RCC 7860 (cell line): ENCODE results near the gene XPR1.
A peak's percentile ranks its signal among the peaks of the same experiment; 100 is the strongest.

Experiments
- DNase-seq: peaks from one replicate; pipeline ENCODE4 v3.0.0-alpha.2; 2015; ENCODE audit warnings: low spot score
- FAIRE-seq: peaks from 2 replicates; lab custom pipeline; 2012; peaks lifted over from hg19 to GRCh38; lab: Jason Lieb, UNC

Gene XPR1

GRCh38 chr1:180881806-180882509 lies 250.1 kb downstream of the XPR1 start:
- DNase-seq (peak; percentile 39), FAIRE-seq (no peak)

DNA sequence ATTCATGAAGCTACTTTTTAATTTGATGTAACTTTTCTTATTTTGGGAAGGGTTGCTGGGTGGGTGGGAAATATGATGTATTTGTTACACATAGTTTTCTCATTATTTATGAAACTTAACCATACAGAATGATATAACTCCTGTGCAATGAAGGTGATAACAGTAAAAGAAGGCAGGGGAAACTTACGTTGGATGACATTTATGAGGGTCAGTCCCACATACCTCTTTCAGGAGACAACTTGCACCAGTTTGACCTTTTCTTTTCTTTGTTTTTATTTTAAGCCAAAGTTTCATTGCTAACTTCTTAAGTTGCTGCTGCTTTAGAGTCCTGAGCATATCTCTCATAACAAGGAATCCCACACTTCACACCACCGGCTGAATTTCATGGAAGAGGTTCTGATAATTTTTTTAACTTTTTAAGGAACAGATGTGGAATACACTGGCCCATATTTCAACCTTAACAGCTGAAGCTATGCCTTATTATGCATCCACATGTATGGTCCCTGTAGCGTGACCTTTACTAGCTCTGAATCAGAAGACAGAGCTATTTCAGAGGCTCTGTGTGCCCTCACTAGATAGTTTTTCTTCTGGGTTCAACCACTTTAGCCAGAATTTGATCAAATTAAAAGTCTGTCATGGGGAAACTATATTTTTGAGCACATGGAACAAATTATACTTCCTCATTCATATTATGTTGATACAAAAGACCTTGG lies 252.9 kb downstream of the XPR1 start:
- DNase-seq (no peak), FAIRE-seq (no peak)

DNA sequence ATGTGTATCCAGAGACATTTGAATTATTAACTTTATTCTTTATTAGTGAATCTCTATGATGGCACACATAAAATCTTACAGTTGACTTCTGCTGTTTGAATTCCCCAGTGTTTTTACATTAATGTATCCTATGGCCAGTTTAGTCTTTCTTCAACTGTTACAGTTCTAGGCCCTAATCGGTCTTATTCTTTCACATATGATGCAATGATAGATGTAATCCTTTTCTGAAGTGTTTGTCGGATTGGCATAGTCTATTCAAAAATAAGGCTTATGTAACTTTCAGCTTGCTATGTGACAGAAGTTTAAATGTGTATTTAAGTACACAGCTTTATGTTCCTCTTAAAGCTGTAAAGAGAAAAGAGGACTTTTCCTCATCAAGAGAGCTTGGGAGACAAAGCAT lies 254.5 kb downstream of the XPR1 start:
- no peak for FAIRE-seq
- no peak for DNase-seq

- DNase-seq (no peak), FAIRE-seq (no peak)
Observed at GRCh38 chr1:180887841-180888240, 256.0 kb downstream of the XPR1 start.

- FAIRE-seq (no peak), DNase-seq (no peak)
Observed at GRCh38 chr1:180888870-180889269, 257.0 kb downstream of the XPR1 start.

GRCh38 chr1:180889325-180889724 lies 257.5 kb downstream of the XPR1 start:
- no peak for DNase-seq
- no peak for FAIRE-seq

DNA sequence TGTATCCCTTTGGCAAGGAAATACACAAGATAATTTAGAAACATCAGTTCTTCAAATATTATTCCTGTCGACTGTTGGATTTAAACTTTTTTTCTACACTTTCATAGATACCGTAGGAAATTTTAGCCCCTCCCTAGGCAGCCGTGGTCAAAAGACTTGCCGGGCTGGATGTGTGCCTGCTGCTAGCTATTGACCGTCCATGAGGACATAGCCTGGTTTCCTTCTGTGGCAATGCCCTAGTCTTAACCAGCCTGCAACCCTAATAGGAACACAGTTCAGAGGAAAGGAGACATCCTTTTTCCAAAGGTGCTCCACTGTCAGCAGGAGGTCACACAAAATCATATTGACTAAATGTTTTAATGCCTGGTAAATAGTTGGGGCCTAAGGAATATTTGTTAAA lies 260.4 kb downstream of the XPR1 start:
- FAIRE-seq (no peak), DNase-seq (no peak)

DNA sequence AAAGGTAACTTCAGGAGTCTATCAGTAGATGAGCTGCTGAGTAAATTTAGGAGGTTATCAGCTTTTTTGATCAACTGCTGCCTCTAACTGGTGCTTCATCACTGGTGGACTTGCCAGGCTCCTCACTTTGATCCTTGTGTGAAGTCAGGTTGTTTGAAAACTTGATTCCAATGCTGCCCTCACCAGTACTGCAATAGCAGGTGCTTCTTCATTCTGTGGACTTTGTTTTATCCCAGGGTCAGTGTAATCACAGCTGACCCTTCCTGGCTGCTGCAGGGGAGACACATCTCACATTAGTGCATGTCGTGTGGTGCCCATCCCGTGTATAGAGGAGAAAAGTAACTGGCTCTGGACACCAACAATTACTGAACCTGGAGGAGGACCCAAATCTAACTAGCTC lies 260.9 kb downstream of the XPR1 start:
- no peak for FAIRE-seq

GRCh38 chr1:180893614-180894013 lies 261.8 kb downstream of the XPR1 start:
- DNase-seq (no peak), FAIRE-seq (no peak)

More for the DNA sequence above, 260.9 kb downstream of the XPR1 start:
- DNase-seq: no peak

DNA sequence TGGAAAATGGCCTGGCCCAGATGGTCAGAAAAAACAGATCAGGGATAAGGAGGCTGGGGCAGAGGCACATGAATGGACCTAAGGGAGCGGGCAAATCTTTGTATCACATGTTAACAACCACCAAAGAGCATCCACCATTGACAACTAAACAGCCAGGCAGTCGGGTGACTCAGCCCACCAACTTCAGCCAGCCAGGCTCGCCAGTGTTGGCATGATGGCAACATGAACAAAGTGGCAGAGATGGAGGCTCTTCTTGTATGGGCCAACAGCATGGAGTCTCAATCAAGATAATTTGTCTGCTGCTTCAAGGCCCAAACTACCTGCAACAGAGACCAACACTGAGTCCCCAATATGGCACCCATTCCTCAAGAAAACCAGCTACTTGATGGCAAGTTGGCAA lies 264.3 kb downstream of the XPR1 start:
- no peak for FAIRE-seq

DNA sequence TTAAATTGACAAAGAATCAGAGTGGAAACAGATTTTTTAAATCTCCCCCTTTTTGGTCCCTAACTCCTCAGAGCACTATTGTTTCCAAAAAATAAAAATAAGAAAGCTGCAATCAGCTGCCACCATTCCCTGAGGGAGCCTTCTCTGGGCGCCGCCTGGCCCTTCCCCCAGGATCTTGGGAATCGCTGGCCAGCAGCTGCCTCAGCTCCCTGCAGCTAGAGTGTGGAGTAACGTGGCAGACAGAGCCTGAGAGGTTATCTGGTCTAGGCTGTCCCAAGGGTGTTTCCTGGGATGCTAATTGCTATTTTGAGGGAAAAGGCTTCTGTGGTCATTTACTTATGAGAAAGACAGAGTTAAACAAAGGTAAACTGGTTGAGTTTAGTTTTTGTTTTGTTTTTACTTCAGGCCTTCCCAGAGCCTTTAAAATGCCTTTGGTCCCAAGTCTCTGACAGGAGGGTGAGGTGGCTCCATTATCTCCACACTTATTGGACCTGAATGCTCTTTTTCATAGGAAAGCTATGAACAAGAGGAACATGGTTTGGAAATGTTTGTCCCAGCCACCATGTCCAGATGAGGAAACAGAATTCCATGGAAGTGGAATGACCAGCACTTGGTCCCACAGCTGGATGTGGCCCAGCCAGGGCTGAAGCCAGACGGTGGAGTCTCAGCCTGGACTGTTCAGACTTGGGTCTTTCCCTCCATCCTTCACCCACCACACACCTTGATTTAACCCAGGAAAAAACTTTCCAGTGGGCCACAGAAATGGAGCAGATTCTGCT lies 266.8 kb downstream of the XPR1 start:
- DNase-seq (no peak), FAIRE-seq (no peak)

More for the DNA sequence above, 264.3 kb downstream of the XPR1 start:
- no peak for DNase-seq

GRCh38 chr1:180899262-180899661 lies 267.4 kb downstream of the XPR1 start:
- DNase-seq (no peak), FAIRE-seq (no peak)

DNA sequence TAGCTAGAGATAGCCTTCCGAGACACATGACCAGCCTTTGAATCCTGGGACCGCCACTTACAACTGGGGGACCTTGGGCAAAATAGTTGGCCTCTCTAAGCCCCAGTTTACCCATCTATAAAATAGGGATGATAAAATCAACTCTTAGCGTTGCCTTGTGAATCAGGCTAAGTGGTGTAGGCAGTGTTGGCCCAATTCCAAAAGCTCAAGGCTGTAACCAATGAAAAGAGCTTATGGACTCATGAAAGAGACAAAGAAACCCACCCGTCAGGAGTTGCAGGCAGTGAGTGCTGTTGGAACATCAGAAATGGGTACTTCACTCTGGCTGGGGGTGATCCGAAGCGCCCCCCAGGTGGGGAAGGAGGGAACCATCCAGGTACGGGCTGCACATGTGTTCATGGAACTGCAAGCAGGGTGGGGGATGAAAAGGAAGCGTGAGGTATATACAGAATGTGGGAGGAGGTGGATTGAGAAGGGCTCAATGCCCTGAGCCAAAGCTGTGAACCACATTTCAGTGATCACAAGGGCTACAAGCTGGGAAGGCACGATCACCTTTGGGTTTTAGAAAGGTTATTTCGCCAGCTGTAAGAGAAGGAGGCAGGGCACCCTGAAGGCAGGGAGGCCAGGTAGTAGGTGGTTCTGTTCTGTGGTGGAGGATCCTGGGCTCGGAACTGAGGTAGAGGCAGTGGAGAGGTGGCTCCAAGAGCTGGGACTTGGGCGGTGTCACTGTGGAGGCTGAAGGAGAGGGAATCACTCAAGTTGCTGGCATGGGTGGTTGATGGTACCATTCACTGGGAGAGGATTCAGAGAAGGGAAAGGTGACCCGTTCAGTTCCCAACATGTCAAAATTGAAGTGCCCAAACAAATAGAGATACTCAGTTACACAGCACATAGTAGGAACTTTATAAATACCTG lies 269.5 kb downstream of the XPR1 start:
- DNase-seq: no peak
- no peak for FAIRE-seq

GRCh38 chr1:180902541-180902940 lies 270.7 kb downstream of the XPR1 start:
- DNase-seq (no peak), FAIRE-seq (no peak)

- FAIRE-seq (no peak), DNase-seq (no peak)
Observed at GRCh38 chr1:180905927-180906326, 274.1 kb downstream of the XPR1 start.

- DNase-seq (no peak), FAIRE-seq (no peak)
Observed at GRCh38 chr1:180906511-180906910, 274.7 kb downstream of the XPR1 start.

GRCh38 chr1:180907313-180908055 lies 275.7 kb downstream of the XPR1 start:
- DNase-seq (no peak), FAIRE-seq (no peak)

DNA sequence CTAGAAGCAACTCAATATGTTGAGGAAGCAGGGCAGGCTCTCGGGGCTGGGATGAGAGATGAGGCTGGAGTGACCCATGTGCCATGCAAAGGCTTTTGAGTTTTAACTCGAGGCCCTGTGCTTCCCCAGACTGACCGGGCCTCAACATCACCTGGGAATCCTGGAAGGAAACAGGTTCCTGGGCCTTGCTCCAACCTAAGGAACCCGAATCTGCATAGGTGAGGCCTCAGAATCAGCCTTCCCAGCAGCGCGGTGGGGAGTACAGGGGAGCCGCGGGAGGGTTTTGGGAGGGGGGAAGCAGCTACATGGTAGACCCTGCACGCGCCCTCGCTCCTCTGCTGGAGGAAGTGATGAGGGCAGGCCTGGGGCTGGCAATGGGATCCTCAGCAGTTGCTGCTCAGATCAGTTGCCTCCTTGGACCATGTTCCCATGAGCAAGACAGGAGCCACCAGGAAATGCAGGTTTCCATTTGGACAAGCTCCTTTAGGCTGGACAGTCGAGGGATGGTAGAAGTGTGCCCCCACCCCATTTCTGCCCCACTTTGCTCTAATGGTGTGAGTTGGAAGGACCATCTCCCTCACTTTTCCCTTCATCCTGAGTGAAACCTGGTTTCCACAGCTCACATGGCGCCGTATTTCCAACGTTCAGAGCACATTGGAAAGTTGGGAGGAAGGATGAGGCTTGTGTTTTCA lies 276.4 kb downstream of the XPR1 start:
- FAIRE-seq (no peak), DNase-seq (no peak)

GRCh38 chr1:180909005-180909414 lies 277.2 kb downstream of the XPR1 start:
- DNase-seq (no peak), FAIRE-seq (no peak)
